SK-N-SH treated with all-trans-retinoic acid at 6 μM for 48 hours (cell line): ENCODE data around the gene GIN1.

Experiments used
- BACH2 ChIP-seq: fragments of 250-450 bp; sonication (Bioruptor Pico); IDR thresholded peaks from 2 replicates; pipeline ENCODE4 v1.9.0; 2021; ENCODE audit warnings: mild to moderate bottlenecking, borderline replicate concordance
- PPARA ChIP-seq: fragments of 250-450 bp; sonication (Bioruptor Pico); IDR thresholded peaks from 2 replicates; pipeline ENCODE4 v1.5.0; 2020; ENCODE audit warnings: mild to moderate bottlenecking, borderline replicate concordance
- RARB ChIP-seq: fragments of 250-450 bp; sonication (Bioruptor Pico); IDR thresholded peaks from 2 replicates; pipeline ENCODE4 v1.8.0; 2021; ENCODE audit warnings: mild to moderate bottlenecking, moderate library complexity
- SNAI2 ChIP-seq: fragments of 250-450 bp; sonication (Bioruptor Pico); IDR thresholded peaks from 2 replicates; pipeline ENCODE4 v1.5.0; 2020; ENCODE audit warnings: mild to moderate bottlenecking, moderate library complexity
- ZC3H10 ChIP-seq: fragments of 250-450 bp; sonication (Bioruptor Pico); IDR thresholded peaks from 2 replicates; pipeline ENCODE4 v1.5.1; 2021; ENCODE audit warnings: mild to moderate bottlenecking, moderate library complexity
- ZFP3 ChIP-seq: fragments of 250-450 bp; sonication (Bioruptor Pico); IDR thresholded peaks from 2 replicates; pipeline ENCODE4 v1.5.0; 2020; ENCODE audit warnings: mild to moderate bottlenecking, moderate library complexity
- ZNF565 ChIP-seq: fragments of 450-650 bp; formaldehyde crosslinking; conservative IDR thresholded peaks from 2 replicates; pipeline ENCODE4 v1.5.0; 2020; ENCODE audit warnings: low read depth, mild to moderate bottlenecking, moderate library complexity
- TF ChIP-seq, protein P1 (sequence below): fragments of 250-450 bp; sonication (Bioruptor Pico); IDR thresholded peaks from 2 replicates; pipeline ENCODE4 v1.5.0; 2020; ENCODE audit warnings: mild to moderate bottlenecking, moderate library complexity
- TF ChIP-seq, protein P2 (sequence below): fragments of 250-450 bp; sonication (Bioruptor Pico); IDR thresholded peaks from 2 replicates; pipeline ENCODE4 v1.8.0; 2020; ENCODE audit warnings: mild to moderate bottlenecking, moderate library complexity, borderline replicate concordance
- TF ChIP-seq, protein P3 (sequence below): fragments of 250-450 bp; sonication (Bioruptor Pico); IDR thresholded peaks from 2 replicates; pipeline ENCODE4 v1.5.1; 2020; ENCODE audit warnings: low read depth, mild to moderate bottlenecking, moderate library complexity

DNA sequence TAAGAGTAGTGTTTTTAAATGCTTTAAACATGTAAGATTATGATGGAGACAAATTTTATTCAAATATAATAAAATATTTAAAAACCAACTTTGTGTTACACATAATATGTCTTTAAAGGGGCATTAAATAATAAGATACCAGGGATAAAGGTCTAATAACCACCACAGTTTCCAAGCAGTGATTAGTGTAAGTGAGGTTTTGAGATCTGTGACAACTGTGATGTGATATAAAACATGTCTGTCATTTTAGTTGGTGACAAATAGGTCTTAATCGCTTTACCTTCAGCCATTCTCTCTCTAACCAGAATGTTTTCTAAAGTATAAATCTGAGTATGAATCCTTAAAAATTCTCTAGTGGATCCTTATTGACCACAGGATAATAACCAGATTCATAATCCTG lies 28.3 kb upstream of the GIN1 start:
- TF ChIP-seq SNAI2 (CRISPR knock-in tag): no peak
- no peak for TF ChIP-seq ZFP3 (CRISPR knock-in tag)
- TF ChIP-seq, protein P1, sequence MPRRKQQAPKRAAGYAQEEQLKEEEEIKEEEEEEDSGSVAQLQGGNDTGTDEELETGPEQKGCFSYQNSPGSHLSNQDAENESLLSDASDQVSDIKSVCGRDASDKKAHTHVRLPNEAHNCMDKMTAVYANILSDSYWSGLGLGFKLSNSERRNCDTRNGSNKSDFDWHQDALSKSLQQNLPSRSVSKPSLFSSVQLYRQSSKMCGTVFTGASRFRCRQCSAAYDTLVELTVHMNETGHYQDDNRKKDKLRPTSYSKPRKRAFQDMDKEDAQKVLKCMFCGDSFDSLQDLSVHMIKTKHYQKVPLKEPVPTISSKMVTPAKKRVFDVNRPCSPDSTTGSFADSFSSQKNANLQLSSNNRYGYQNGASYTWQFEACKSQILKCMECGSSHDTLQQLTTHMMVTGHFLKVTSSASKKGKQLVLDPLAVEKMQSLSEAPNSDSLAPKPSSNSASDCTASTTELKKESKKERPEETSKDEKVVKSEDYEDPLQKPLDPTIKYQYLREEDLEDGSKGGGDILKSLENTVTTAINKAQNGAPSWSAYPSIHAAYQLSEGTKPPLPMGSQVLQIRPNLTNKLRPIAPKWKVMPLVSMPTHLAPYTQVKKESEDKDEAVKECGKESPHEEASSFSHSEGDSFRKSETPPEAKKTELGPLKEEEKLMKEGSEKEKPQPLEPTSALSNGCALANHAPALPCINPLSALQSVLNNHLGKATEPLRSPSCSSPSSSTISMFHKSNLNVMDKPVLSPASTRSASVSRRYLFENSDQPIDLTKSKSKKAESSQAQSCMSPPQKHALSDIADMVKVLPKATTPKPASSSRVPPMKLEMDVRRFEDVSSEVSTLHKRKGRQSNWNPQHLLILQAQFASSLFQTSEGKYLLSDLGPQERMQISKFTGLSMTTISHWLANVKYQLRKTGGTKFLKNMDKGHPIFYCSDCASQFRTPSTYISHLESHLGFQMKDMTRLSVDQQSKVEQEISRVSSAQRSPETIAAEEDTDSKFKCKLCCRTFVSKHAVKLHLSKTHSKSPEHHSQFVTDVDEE (CRISPR knock-in tag): no peak
- TF ChIP-seq, protein P2, sequence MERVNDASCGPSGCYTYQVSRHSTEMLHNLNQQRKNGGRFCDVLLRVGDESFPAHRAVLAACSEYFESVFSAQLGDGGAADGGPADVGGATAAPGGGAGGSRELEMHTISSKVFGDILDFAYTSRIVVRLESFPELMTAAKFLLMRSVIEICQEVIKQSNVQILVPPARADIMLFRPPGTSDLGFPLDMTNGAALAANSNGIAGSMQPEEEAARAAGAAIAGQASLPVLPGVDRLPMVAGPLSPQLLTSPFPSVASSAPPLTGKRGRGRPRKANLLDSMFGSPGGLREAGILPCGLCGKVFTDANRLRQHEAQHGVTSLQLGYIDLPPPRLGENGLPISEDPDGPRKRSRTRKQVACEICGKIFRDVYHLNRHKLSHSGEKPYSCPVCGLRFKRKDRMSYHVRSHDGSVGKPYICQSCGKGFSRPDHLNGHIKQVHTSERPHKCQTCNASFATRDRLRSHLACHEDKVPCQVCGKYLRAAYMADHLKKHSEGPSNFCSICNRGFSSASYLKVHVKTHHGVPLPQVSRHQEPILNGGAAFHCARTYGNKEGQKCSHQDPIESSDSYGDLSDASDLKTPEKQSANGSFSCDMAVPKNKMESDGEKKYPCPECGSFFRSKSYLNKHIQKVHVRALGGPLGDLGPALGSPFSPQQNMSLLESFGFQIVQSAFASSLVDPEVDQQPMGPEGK (CRISPR knock-in tag): no peak
- no peak for TF ChIP-seq BACH2 (CRISPR knock-in tag)
- no peak for TF ChIP-seq PPARA (CRISPR knock-in tag)
- TF ChIP-seq ZC3H10 (CRISPR knock-in tag): no peak
- TF ChIP-seq RARB: no peak
- no peak for TF ChIP-seq ZNF565 (CRISPR knock-in tag)
- TF ChIP-seq, protein P3, sequence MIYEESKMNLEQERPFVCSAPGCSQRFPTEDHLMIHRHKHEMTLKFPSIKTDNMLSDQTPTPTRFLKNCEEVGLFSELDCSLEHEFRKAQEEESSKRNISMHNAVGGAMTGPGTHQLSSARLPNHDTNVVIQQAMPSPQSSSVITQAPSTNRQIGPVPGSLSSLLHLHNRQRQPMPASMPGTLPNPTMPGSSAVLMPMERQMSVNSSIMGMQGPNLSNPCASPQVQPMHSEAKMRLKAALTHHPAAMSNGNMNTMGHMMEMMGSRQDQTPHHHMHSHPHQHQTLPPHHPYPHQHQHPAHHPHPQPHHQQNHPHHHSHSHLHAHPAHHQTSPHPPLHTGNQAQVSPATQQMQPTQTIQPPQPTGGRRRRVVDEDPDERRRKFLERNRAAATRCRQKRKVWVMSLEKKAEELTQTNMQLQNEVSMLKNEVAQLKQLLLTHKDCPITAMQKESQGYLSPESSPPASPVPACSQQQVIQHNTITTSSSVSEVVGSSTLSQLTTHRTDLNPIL (CRISPR knock-in tag): no peak
